HepG2 (cell line): ENCODE measurements around the gene WNT1. TPM values are rescaled to one million over a fixed set of nuclear protein-coding genes. Genes with fewer than 3 reads are reported as not detected.

ENCODE experiments used
- ATAC-seq: fragments of 200-7000 bp; cut with Tn5 transposase; 3 replicates; pipeline ENCODE4 v1.9.1; 2020; ENCODE audit warnings: mild to moderate bottlenecking, moderate library complexity
- BruUV-seq: library from RNA; stranded (reverse); fragments of 400-500 nt; replicated peaks from 2 replicates; lab custom pipeline; 2021; lab: Mats Ljungman, UMichigan
- CTCF ChIA-PET: fragments of 300-600 bp; formaldehyde crosslinking; extraction: SDS; loops from one replicate; lab custom pipeline; 2021; ENCODE audit warnings: low total read pairs, inconsistent platforms, low intra/inter-chr PET ratio; lab: Yijun Ruan, JAX
- POLR2A ChIA-PET: fragments of 350-600 bp; sonication (Branson Sonifier 250); formaldehyde crosslinking; loops from one replicate; lab custom pipeline; 2020; ENCODE audit warnings: antibody characterized with exemption, inconsistent platforms; lab: Yijun Ruan, JAX
- DNase-seq: peaks from one replicate; pipeline ENCODE4 v3.0.0-alpha.2; 2015; ENCODE audit warnings: low spot score
- FAIRE-seq: peaks from 3 replicates; lab custom pipeline; 2011; peaks lifted over from hg19 to GRCh38; lab: Jason Lieb, UNC
- H2AFZ ChIP-seq: one replicate; pipeline ENCODE4 v1.6.1; 2011; ENCODE audit warnings: low read length, inconsistent platforms
- H3K27ac ChIP-seq: fragments of 300-600 bp; 3 replicates; pipeline ENCODE4 v1.8.0; 2011; ENCODE audit warnings: mixed run types, mild to moderate bottlenecking, mixed read lengths, low read length, inconsistent platforms; ENCODE audit not compliant: insufficient read depth; ENCODE audit errors: extremely low read length
- H3K27me3 ChIP-seq, 2 experiments: fragments of 200-600 bp in 1 of 2; 2 replicates in 1 of 2; 3 replicates in 1 of 2; pipeline versions ENCODE4 v1.6.0 to v1.8.0; 2011; ENCODE audit warnings: low read length in 2 of 2, mild to moderate bottlenecking in 2 of 2, moderate library complexity in 2 of 2, inconsistent platforms in 1 of 2; ENCODE audit not compliant: insufficient read depth in 2 of 2, control insufficient read depth in 1 of 2
- H3K36me3 ChIP-seq, 2 experiments: fragments of 200-600 bp in 1 of 2; replicated peaks in 1 of 2; 2 replicates in 1 of 2; 3 replicates in 1 of 2; pipeline versions ENCODE4 v1.5.1 to v1.8.0; 2011; ENCODE audit warnings: low read length in 2 of 2, inconsistent platforms in 1 of 2; ENCODE audit not compliant: insufficient read depth in 2 of 2, control insufficient read depth in 1 of 2
- H3K4me1 ChIP-seq: 2 replicates; pipeline ENCODE4 v1.5.1; 2012; ENCODE audit warnings: low read length, inconsistent platforms; ENCODE audit not compliant: insufficient read depth
- H3K4me2 ChIP-seq: 2 replicates; pipeline ENCODE4 v1.6.0; 2011; ENCODE audit warnings: low read depth, low read length, inconsistent platforms
- H3K4me3 ChIP-seq, 3 experiments: fragments of 200-600 bp in 1 of 3; sonication (generic), shearing (Covaris generic) in 1 of 3; replicated peaks in 1 of 3; 2 replicates each; pipeline ENCODE4 v1.5.1; 2011 to 2016; ENCODE audit warnings: low read length in 3 of 3, inconsistent platforms in 2 of 3, low read depth in 2 of 3, mild to moderate bottlenecking in 2 of 3, control low read depth in 1 of 3, mixed read lengths in 1 of 3; ENCODE audit not compliant: insufficient read depth in 1 of 3
- H3K79me2 ChIP-seq: one replicate; pipeline ENCODE4 v1.6.1; 2011; ENCODE audit warnings: low read length, inconsistent platforms; ENCODE audit not compliant: insufficient read depth
- H3K9ac ChIP-seq: 2 replicates; pipeline ENCODE4 v1.6.0; 2011; ENCODE audit warnings: mild to moderate bottlenecking, low read depth, low read length, inconsistent platforms; ENCODE audit not compliant: insufficient read depth
- H3K9me3 ChIP-seq: 2 replicates; pipeline ENCODE4 v1.5.1; 2012; ENCODE audit warnings: mild to moderate bottlenecking, low read length
- H4K20me1 ChIP-seq: 2 replicates; pipeline ENCODE4 v1.6.0; 2011; ENCODE audit warnings: inconsistent platforms, mild to moderate bottlenecking, low read length, moderate library complexity; ENCODE audit not compliant: insufficient read depth
- AFF4 ChIP-seq: sonication (generic); formaldehyde crosslinking; IDR thresholded peaks from 2 replicates; pipeline ENCODE4 v1.4.0; 2020; ENCODE audit warnings: missing genetic modification reagents
- ELF3 ChIP-seq: IDR thresholded peaks from 2 replicates; pipeline ENCODE4 v1.6.1; 2016; ENCODE audit warnings: missing genetic modification reagents, missing compliant biosample characterization
- GTF2F1 ChIP-seq: fragments of 150-350 bp; IDR thresholded peaks from 2 replicates; pipeline ENCODE4 v1.6.1; 2014; ENCODE audit warnings: low read length
- KAT8 ChIP-seq: IDR thresholded peaks from 2 replicates; pipeline ENCODE4 v1.6.1; 2016; ENCODE audit warnings: missing genetic modification reagents, missing compliant biosample characterization
- MTERF4 ChIP-seq: sonication (generic); formaldehyde crosslinking; IDR thresholded peaks from 2 replicates; pipeline ENCODE4 v1.8.0; 2023; ENCODE audit warnings: mild to moderate bottlenecking, missing genetic modification reagents
- NFIB ChIP-seq: sonication (generic); formaldehyde crosslinking; IDR thresholded peaks from 2 replicates; pipeline ENCODE4 v1.9.0; 2021; ENCODE audit warnings: missing genetic modification reagents, mild to moderate bottlenecking, borderline replicate concordance
- PLRG1 ChIP-seq: fragments of 450-650 bp; conservative IDR thresholded peaks from 2 replicates; pipeline ENCODE4 v1.6.1; 2016
- SAFB2 ChIP-seq: sonication (generic); formaldehyde crosslinking; IDR thresholded peaks from 2 replicates; pipeline ENCODE4 v1.5.1; 2020; ENCODE audit warnings: missing genetic modification reagents, low read depth, mild to moderate bottlenecking, borderline replicate concordance
- ZBTB25 ChIP-seq: IDR thresholded peaks from 2 replicates; pipeline ENCODE4 v1.6.1; 2018; ENCODE audit warnings: missing genetic modification reagents
- ZBTB38 ChIP-seq: sonication (generic); formaldehyde crosslinking; IDR thresholded peaks from 2 replicates; pipeline ENCODE4 v1.5.1; 2020; ENCODE audit warnings: mild to moderate bottlenecking, missing genetic modification reagents
- ZKSCAN8 ChIP-seq: IDR thresholded peaks from 2 replicates; pipeline ENCODE4 v1.6.1; 2016; ENCODE audit warnings: borderline replicate concordance, missing genetic modification reagents, missing compliant biosample characterization
- ZNF543 ChIP-seq: sonication (generic); formaldehyde crosslinking; IDR thresholded peaks from 2 replicates; pipeline ENCODE4 v1.4.0; 2020; ENCODE audit warnings: mild to moderate bottlenecking, missing genetic modification reagents
- ZNF605 ChIP-seq: sonication (generic); formaldehyde crosslinking; IDR thresholded peaks from 2 replicates; pipeline ENCODE4 v1.8.0; 2022; ENCODE audit warnings: mild to moderate bottlenecking, missing genetic modification reagents
- WGBS: methylation state at CpG from one replicate; pipeline ENCODE4 v1.1.6; 2017; ENCODE audit warnings: low lambda C conversion rate; 5-methylcytosine and 5-hydroxymethylcytosine counted together
- in situ Hi-C: cut with HindIII; loops from 2 replicates; pipeline ENCODE4 v1.10.0; 2017; ENCODE audit warnings: low pct_unique_long_range_greater_than_20kb; ENCODE audit not compliant: extremely low pct_ligation_motif_present
- intact Hi-C: fragments of 100-400 bp; cut with micrococcal nuclease; formaldehyde crosslinking; loops from one replicate; pipeline ENCODE4 v1.10.0; 2022; ENCODE audit not compliant: unreplicated experiment
- polyA plus RNA-seq, 8 experiments: library from polyadenylated mRNA; depleted of rRNA in 3 of 8; stranded (reverse) in 7 of 8; unstranded in 1 of 8; fragments of >200 nt; fragmentation: Illumina TruSeq in 4 of 8; extraction: Trizol in 4 of 8; gene quantifications; 2 replicates each; pipeline versions ENCODE4 v1.2.1 to v1.2.3, GENCODE V29; 2011 to 2016; ENCODE audit warnings: low read depth in 4 of 8, missing spikeins in 1 of 8, mixed read lengths in 1 of 8; ENCODE audit not compliant: insufficient read depth in 1 of 8
- total RNA-seq, 5 experiments: library from RNA; depleted of rRNA; stranded (reverse); fragments of >200 nt; fragmentation: Illumina TruSeq; extraction: Trizol; gene quantifications; 2 replicates each; pipeline ENCODE4 v1.2.3, GENCODE V29; 2016; ENCODE audit warnings: low read depth in 1 of 5

The WNT1 gene
- total and polyA plus RNA-seq, 2 of the 13 experiments (the other 11 are each of a cell fraction or from before 2014, with no cell fraction given): not detected

GRCh38 chr12:49027846-49028555 lies 49.9 kb downstream of the WNT1 start:
- no peaks in the 10 kb centered on the region for H3K79me2 ChIP-seq
- H3K4me1 ChIP-seq: no peaks in the 10 kb centered on the region
- FAIRE-seq (no peak), DNase-seq (no peak), ATAC-seq (no peak)
- TF ChIP-seq ZKSCAN8: no peak
- TF ChIP-seq ELF3: no peak
- TF ChIP-seq GTF2F1: no peak
- no peak for TF ChIP-seq ZBTB38 (CRISPR knock-in tag)
- TF ChIP-seq KAT8 (CRISPR knock-in tag): no peak
- TF ChIP-seq ZNF543 (CRISPR knock-in tag): no peak
- no peak for TF ChIP-seq NFIB (CRISPR knock-in tag)
- H3K4me2 ChIP-seq: no peak overlapping the region
- peaks cover 37 to 88% of the 10 kb centered on the region in 2 experiments for H3K36me3 ChIP-seq
- no peak overlapping the region for H2AFZ ChIP-seq
- no peaks in the 10 kb centered on the region for H4K20me1 ChIP-seq
- H3K4me3 ChIP-seq: no peak overlapping the region
- no peak overlapping the region for H3K9ac ChIP-seq
- H3K9me3 ChIP-seq: no peaks in the 10 kb centered on the region
- intact Hi-C loops (no loop called here), in situ Hi-C loops (no loop called here)
- 96% methylated on average over 9 of the region's 9 CpGs for WGBS
- ChIA-PET POLR2A (no interaction called here), CTCF (no interaction called here)
- BruUV-seq: no TSS peak
- no peaks in the 10 kb centered on the region for H3K27me3 ChIP-seq
- H3K27ac ChIP-seq: no peak overlapping the region

GRCh38 chr12:49028666-49029275 lies 50.6 kb downstream of the WNT1 start:
- no peaks in the 10 kb centered on the region for H3K27me3 ChIP-seq
- no peak for FAIRE-seq
- DNase-seq: no peak
- 97% methylated on average over 7 of the region's 10 CpGs for WGBS
- H3K9ac ChIP-seq: no peak overlapping the region
- POLR2A ChIA-PET: no interaction called here
- no peak for ATAC-seq
- no peak overlapping the region for H3K4me3 ChIP-seq
- in situ Hi-C loops (no loop called here), intact Hi-C loops (no loop called here)
- peaks cover 43 to 88% of the 10 kb centered on the region in 2 experiments for H3K36me3 ChIP-seq
- H3K9me3 ChIP-seq: no peaks in the 10 kb centered on the region
- no peaks in the 10 kb centered on the region for H3K4me1 ChIP-seq
- no peak overlapping the region for H3K4me2 ChIP-seq
- CTCF ChIA-PET: no interaction called here
- no TSS peak for BruUV-seq
- H3K79me2 ChIP-seq: no peaks in the 10 kb centered on the region
- H3K27ac ChIP-seq: no peak overlapping the region
- H2AFZ ChIP-seq: no peak overlapping the region
- H4K20me1 ChIP-seq: no peaks in the 10 kb centered on the region
- TF ChIP-seq SAFB2 (CRISPR knock-in tag) (no peak), PLRG1 (no peak), MTERF4 (no peak), ZNF605 (no peak), AFF4 (CRISPR knock-in tag) (no peak), ZBTB25 (no peak)
- TF ChIP-seq, all 625 proteins: peak for 0
